Measurements from ENCODE around the gene NOTCH3.

NOTCH3 gene

DNA sequence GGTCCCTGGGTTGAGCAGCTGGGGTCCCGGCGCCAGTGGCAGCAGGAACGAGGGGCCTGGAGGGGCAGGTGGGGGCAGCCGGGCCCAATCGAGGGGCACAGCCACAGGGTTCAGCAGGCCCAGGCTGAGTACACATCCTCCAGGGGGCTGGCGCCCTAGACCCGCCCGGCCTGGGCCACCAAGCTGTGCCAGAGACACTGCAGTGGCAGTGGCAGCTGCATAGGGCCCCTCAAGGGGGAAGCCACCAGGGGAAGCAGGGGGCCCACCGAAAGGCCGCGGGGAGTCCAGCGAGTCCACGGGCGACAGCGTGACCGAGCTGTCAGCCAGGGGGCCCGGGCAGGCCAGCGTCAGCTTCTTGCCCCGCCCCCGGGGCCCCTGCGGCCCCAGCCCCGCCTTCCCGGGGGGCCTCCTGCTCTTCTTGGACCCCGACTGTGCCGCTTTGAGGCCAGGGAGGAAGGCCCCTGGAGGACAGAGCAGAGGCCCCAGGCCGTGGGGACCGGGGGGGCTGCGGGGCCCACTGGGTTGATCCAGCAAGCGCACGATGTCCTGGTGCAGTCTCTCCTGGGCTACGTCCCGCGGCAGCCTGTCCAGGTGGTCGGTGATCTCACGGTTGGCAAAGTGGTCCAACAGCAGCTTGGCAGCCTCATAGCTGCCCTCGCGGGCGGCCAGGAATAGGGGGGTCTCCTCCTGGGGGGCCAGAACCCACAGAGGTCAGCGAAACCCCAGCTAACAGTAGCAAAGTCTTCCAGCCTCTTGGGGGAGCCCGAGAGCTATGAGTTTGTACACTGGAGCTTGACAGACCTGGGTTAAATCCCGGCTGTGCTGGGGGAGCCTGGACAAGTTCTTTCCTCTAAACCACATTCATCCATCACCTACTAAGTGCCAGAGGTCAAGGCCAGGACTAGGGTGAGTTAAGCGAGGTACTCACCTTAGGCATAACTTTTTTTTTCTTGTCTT lies 39.5 kb downstream of the NOTCH3 start:
- DNase-seq (ENCODE audit: low read depth) = no peak
- no peak overlapping the region for H3K4me3 ChIP-seq (ENCODE audit: low read length)
- TF ChIP-seq, protein P1, sequence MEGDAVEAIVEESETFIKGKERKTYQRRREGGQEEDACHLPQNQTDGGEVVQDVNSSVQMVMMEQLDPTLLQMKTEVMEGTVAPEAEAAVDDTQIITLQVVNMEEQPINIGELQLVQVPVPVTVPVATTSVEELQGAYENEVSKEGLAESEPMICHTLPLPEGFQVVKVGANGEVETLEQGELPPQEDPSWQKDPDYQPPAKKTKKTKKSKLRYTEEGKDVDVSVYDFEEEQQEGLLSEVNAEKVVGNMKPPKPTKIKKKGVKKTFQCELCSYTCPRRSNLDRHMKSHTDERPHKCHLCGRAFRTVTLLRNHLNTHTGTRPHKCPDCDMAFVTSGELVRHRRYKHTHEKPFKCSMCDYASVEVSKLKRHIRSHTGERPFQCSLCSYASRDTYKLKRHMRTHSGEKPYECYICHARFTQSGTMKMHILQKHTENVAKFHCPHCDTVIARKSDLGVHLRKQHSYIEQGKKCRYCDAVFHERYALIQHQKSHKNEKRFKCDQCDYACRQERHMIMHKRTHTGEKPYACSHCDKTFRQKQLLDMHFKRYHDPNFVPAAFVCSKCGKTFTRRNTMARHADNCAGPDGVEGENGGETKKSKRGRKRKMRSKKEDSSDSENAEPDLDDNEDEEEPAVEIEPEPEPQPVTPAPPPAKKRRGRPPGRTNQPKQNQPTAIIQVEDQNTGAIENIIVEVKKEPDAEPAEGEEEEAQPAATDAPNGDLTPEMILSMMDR (IDR thresholded peaks at IDR 0.05; ENCODE audit: insufficient read depth, low read depth, low read length, missing control alignments) = peak; percentile 15

DNA sequence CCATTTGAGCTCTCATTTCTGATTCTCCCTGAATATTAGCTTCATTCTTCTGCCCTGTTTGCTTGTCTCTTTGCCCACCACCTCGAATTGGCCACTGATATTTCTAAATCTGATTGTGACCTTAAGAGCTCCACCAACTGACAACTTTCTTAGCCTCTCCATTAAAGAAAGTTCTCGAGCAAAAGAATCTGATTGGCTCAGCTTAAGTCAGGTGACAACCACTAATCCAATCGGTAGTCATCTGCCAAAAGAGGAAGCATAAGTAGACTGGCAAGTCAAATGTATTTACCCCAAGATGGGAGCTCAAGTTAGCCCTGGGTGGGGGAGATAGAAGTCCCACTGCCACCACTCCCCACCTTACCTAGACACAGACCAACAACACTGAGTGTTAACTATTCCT lies 41.5 kb downstream of the NOTCH3 start:
- TF ChIP-seq, protein P1 (IDR thresholded peaks at IDR 0.05; ENCODE audit: insufficient read depth, low read depth, low read length, missing control alignments) = no peak
- DNase-seq (ENCODE audit: low read depth) = no peak

DNA sequence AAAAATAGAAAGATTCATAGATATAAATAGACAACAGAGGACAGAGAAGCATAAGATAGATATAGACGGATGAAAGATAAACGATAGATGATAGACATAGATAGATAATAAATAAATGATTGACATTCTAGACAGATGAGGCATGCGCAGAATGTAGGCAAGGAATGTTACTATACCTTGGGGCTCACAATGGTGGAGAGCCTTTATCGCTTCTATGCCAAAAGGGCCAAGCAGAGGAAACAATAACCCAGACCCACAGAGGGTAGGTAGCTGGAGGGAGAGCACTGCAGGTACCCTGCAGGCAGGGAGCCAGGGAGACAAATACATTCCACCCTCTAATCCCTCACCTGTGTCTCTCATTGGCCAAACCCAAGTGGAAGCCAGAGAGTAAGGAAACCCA lies 44.4 kb downstream of the NOTCH3 start:
- TF ChIP-seq, protein P1 (IDR thresholded peaks at IDR 0.05; ENCODE audit: insufficient read depth, low read depth, low read length, missing control alignments) = no peak
- no peak overlapping the region for H3K4me3 ChIP-seq (ENCODE audit: low read length)
- DNase-seq (ENCODE audit: low read depth) = no peak

More for the DNA sequence above, 41.5 kb downstream of the NOTCH3 start:
- no peak overlapping the region for H3K4me3 ChIP-seq (ENCODE audit: low read length)

DNA sequence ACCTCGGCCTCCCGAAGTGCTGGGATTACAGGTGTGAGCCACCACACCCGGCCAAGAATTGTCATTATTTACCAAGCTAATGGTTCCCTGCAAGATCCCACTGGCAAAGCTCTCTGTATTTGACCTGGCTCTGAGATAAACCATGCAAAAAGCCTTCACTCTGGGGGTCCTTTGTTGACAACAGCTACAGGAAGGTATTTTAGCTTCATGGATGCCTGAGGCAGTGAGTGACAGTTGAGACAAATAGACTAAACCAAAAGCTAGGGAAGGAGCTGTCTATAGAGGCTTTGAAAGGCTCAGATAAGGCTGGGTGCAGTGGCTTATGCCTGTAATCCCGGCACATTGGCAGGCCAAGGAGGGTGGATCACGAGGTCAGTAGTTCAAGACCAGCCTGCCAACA lies 45.5 kb downstream of the NOTCH3 start:
- TF ChIP-seq, protein P1 (IDR thresholded peaks at IDR 0.05; ENCODE audit: insufficient read depth, low read depth, low read length, missing control alignments) = no peak
- no peak overlapping the region for H3K4me3 ChIP-seq (ENCODE audit: low read length)
- DNase-seq (ENCODE audit: low read depth) = no peak

DNA sequence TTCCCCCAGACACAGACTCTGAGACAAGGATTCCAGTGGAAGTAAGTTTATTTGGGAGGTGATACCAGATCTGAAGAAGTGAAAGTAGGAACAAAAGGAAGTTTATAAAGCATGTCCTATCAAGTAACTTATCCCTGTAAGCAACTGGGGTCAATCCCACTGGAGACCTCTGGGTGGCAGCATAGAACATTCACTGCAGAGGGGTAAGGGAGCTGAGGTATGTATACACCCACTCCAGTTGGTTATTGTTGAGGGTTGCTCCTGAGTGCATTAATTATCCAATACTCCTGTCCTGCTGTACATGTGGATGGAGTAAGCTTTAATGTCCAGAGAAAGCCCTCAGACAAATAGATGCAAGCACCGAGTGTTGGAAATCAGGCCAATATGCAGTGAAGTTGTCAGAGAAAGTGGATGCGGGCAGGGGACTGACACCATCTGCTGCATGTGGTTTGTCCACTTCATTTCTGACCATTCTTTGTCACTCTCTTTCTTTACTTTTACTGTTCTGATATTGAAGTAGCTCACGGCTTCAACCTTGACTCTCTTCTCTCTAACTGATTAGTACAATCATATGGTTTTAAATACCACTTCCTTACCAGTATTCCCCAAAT lies 46.7 kb downstream of the NOTCH3 start:
- peak; percentile 66 for DNase-seq (ENCODE audit: low read depth)
- no peak overlapping the region for H3K4me3 ChIP-seq (ENCODE audit: low read length)
- TF ChIP-seq, protein P1 (IDR thresholded peaks at IDR 0.05; ENCODE audit: insufficient read depth, low read depth, low read length, missing control alignments) = peak; percentile 77

DNA sequence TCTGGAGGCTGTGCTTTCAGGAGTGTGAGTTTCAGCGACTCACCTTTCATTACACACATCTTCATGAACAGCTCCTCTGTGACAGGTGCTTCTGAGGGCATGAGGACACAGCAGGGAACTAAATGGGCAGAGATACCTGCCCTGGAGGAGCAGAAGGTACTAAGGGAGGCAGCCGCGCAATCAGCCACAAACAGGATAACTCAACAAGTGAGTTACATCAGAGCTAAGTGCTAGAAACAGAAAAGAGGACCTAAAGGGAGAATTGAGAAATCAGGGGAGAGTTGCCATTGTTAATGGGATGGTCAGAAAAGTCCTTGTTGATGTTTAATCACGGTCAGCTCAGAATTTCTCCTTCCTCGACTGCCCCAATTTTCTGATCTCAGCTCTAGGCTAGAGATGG lies 51.1 kb downstream of the NOTCH3 start:
- H3K4me3 ChIP-seq (ENCODE audit: low read length) = no peak overlapping the region
- no peak for DNase-seq (ENCODE audit: low read depth)
- TF ChIP-seq, protein P1 (IDR thresholded peaks at IDR 0.05; ENCODE audit: insufficient read depth, low read depth, low read length, missing control alignments) = no peak

Data from epithelial cell of esophagus (primary cell).